HepG2 (cell line): ENCODE measurements around the gene TAB3. TPM values are rescaled to one million over a fixed set of nuclear protein-coding genes. Genes with fewer than 3 reads are reported as not detected.

Source experiments
- ARID5B ChIP-seq: IDR thresholded peaks from 2 replicates; pipeline ENCODE4 v1.4.0; 2020; ENCODE audit warnings: mild to moderate bottlenecking, missing genetic modification reagents
- GFI1 ChIP-seq: sonication (generic); formaldehyde crosslinking; IDR thresholded peaks from 2 replicates; pipeline ENCODE4 v1.5.0; 2020; ENCODE audit warnings: missing genetic modification reagents, mild to moderate bottlenecking, borderline replicate concordance
- HES4 ChIP-seq: sonication (generic); formaldehyde crosslinking; IDR thresholded peaks from 2 replicates; pipeline ENCODE4 v1.9.0; 2021; ENCODE audit warnings: mild to moderate bottlenecking, missing genetic modification reagents, borderline replicate concordance
- KAT2B ChIP-seq: fragments of 150-350 bp; IDR thresholded peaks from 2 replicates; pipeline ENCODE4 v1.6.1; 2014; ENCODE audit warnings: low read depth, low read length, borderline replicate concordance
- KAT7 ChIP-seq: IDR thresholded peaks from 2 replicates; pipeline ENCODE4 v1.6.1; 2018; ENCODE audit warnings: borderline replicate concordance, missing compliant biosample characterization
- KDM4B ChIP-seq: sonication (generic); formaldehyde crosslinking; IDR thresholded peaks from 2 replicates; pipeline ENCODE4 v1.4.0; 2020; ENCODE audit warnings: missing genetic modification reagents
- KLF12 ChIP-seq: sonication (generic); formaldehyde crosslinking; IDR thresholded peaks from 2 replicates; pipeline ENCODE4 v1.4.0; 2020; ENCODE audit warnings: missing genetic modification reagents, borderline replicate concordance
- NFIC ChIP-seq: IDR thresholded peaks from 2 replicates; pipeline ENCODE4 v1.6.1; 2012; ENCODE audit warnings: mild to moderate bottlenecking, low read length, inconsistent platforms
- NR2F2 ChIP-seq: IDR thresholded peaks from 2 replicates; pipeline ENCODE4 v1.6.1; 2012; ENCODE audit warnings: low read depth, inconsistent platforms, borderline replicate concordance
- SAP130 ChIP-seq: IDR thresholded peaks from 2 replicates; pipeline ENCODE4 v1.6.1; 2016; ENCODE audit warnings: low read depth
- SP5 ChIP-seq: IDR thresholded peaks from 2 replicates; pipeline ENCODE4 v1.6.1; 2016; ENCODE audit warnings: low read depth, borderline replicate concordance
- TOE1 ChIP-seq: sonication (generic); formaldehyde crosslinking; IDR thresholded peaks from 2 replicates; pipeline ENCODE4 v1.4.0; 2020; ENCODE audit warnings: mild to moderate bottlenecking, missing genetic modification reagents
- ZBTB10 ChIP-seq: sonication (generic); formaldehyde crosslinking; IDR thresholded peaks from 2 replicates; pipeline ENCODE4 v1.4.0; 2020; ENCODE audit warnings: missing genetic modification reagents, borderline replicate concordance
- ZBTB43 ChIP-seq: sonication (generic); formaldehyde crosslinking; conservative IDR thresholded peaks from 2 replicates; pipeline ENCODE4 v1.4.0; 2020; ENCODE audit warnings: missing genetic modification reagents
- ZNF382 ChIP-seq: sonication (generic); formaldehyde crosslinking; IDR thresholded peaks from 2 replicates; pipeline ENCODE4 v1.5.0; 2020; ENCODE audit warnings: missing genetic modification reagents, mild to moderate bottlenecking, borderline replicate concordance
- ZNF615 ChIP-seq: sonication (generic); formaldehyde crosslinking; IDR thresholded peaks from 2 replicates; pipeline ENCODE4 v1.5.0; 2020; ENCODE audit warnings: mild to moderate bottlenecking, missing genetic modification reagents, borderline replicate concordance
- ZNF777 ChIP-seq: sonication (generic); formaldehyde crosslinking; IDR thresholded peaks from 2 replicates; pipeline ENCODE4 v1.4.0; 2020; ENCODE audit warnings: missing genetic modification reagents
- polyA plus RNA-seq, 8 experiments: library from polyadenylated mRNA; depleted of rRNA in 3 of 8; stranded (reverse) in 7 of 8; unstranded in 1 of 8; fragments of >200 nt; fragmentation: Illumina TruSeq in 4 of 8; extraction: Trizol in 4 of 8; gene quantifications; 2 replicates each; pipeline versions ENCODE4 v1.2.1 to v1.2.3, GENCODE V29; 2011 to 2016; ENCODE audit warnings: low read depth in 4 of 8, missing spikeins in 1 of 8, mixed read lengths in 1 of 8; ENCODE audit not compliant: insufficient read depth in 1 of 8
- total RNA-seq, 5 experiments: library from RNA; depleted of rRNA; stranded (reverse); fragments of >200 nt; fragmentation: Illumina TruSeq; extraction: Trizol; gene quantifications; 2 replicates each; pipeline ENCODE4 v1.2.3, GENCODE V29; 2016; ENCODE audit warnings: low read depth in 1 of 5
- TF ChIP-seq, protein P1 (sequence below): sonication (generic); formaldehyde crosslinking; IDR thresholded peaks from 2 replicates; pipeline ENCODE4 v1.5.0; 2020; ENCODE audit warnings: mild to moderate bottlenecking, missing genetic modification reagents, moderate library complexity
- TF ChIP-seq, protein P2 (sequence below): sonication (generic); formaldehyde crosslinking; IDR thresholded peaks from 2 replicates; pipeline ENCODE4 v1.8.0; 2022; ENCODE audit warnings: mild to moderate bottlenecking, missing genetic modification reagents, moderate library complexity

Gene TAB3
- total and polyA plus RNA-seq, 2 of the 13 experiments (the other 11 are each of a cell fraction or from before 2014, with no cell fraction given), result 27.2 to 59.8 TPM

DNA sequence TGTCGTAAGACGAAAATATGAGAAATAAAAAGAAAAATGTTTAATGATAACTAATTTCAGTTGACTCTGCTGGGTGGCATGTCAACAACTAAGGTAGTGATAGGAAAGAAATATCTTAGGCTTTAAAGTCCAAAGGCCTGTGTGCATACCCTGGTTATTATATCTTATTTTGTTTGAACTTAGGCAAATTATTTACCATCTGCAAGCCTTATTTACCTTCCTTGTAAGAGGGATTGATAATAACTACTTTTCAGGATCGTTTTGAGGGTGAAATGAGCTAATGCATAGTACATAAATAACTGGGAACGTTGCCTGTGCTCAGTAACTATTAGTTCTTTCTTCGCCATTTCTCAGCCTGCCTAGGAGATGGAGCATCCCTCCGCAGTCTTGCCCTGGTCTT, 41.6 kb upstream of the TAB3 start (continued):
- TF ChIP-seq ARID5B, result peak; percentile 73
- no peak for TF ChIP-seq TOE1
- TF ChIP-seq KDM4B (CRISPR knock-in tag), result no peak
- TF ChIP-seq KAT2B, result no peak
- no peak for TF ChIP-seq SAP130 (CRISPR knock-in tag)
- TF ChIP-seq, protein P1, sequence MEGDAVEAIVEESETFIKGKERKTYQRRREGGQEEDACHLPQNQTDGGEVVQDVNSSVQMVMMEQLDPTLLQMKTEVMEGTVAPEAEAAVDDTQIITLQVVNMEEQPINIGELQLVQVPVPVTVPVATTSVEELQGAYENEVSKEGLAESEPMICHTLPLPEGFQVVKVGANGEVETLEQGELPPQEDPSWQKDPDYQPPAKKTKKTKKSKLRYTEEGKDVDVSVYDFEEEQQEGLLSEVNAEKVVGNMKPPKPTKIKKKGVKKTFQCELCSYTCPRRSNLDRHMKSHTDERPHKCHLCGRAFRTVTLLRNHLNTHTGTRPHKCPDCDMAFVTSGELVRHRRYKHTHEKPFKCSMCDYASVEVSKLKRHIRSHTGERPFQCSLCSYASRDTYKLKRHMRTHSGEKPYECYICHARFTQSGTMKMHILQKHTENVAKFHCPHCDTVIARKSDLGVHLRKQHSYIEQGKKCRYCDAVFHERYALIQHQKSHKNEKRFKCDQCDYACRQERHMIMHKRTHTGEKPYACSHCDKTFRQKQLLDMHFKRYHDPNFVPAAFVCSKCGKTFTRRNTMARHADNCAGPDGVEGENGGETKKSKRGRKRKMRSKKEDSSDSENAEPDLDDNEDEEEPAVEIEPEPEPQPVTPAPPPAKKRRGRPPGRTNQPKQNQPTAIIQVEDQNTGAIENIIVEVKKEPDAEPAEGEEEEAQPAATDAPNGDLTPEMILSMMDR (CRISPR knock-in tag), result no peak
- no peak for TF ChIP-seq KLF12 (CRISPR knock-in tag)
- no peak for TF ChIP-seq ZNF382
- no peak for TF ChIP-seq ZNF777
- TF ChIP-seq ZNF615 (CRISPR knock-in tag), result no peak
- TF ChIP-seq NFIC, result peak; percentile 76
- TF ChIP-seq KAT7 (CRISPR knock-in tag), result no peak
- no peak for TF ChIP-seq NR2F2
- no peak for TF ChIP-seq GFI1 (CRISPR knock-in tag)
- TF ChIP-seq, protein P2, sequence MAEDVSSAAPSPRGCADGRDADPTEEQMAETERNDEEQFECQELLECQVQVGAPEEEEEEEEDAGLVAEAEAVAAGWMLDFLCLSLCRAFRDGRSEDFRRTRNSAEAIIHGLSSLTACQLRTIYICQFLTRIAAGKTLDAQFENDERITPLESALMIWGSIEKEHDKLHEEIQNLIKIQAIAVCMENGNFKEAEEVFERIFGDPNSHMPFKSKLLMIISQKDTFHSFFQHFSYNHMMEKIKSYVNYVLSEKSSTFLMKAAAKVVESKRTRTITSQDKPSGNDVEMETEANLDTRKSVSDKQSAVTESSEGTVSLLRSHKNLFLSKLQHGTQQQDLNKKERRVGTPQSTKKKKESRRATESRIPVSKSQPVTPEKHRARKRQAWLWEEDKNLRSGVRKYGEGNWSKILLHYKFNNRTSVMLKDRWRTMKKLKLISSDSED (CRISPR knock-in tag), result no peak
- TF ChIP-seq ZBTB43 (CRISPR knock-in tag), result no peak
- TF ChIP-seq SP5 (CRISPR knock-in tag), result no peak
- no peak for TF ChIP-seq ZBTB10 (CRISPR knock-in tag)
- no peak for TF ChIP-seq HES4 (CRISPR knock-in tag)
